ENCODE results near the gene MYO10. TPM values are rescaled to one million over a fixed set of nuclear protein-coding genes. Genes with fewer than 3 reads are reported as not detected.

MYO10 gene
- total and polyA plus RNA-seq, 2 experiments from 2014 or later: 119 to 276 TPM

DNA sequence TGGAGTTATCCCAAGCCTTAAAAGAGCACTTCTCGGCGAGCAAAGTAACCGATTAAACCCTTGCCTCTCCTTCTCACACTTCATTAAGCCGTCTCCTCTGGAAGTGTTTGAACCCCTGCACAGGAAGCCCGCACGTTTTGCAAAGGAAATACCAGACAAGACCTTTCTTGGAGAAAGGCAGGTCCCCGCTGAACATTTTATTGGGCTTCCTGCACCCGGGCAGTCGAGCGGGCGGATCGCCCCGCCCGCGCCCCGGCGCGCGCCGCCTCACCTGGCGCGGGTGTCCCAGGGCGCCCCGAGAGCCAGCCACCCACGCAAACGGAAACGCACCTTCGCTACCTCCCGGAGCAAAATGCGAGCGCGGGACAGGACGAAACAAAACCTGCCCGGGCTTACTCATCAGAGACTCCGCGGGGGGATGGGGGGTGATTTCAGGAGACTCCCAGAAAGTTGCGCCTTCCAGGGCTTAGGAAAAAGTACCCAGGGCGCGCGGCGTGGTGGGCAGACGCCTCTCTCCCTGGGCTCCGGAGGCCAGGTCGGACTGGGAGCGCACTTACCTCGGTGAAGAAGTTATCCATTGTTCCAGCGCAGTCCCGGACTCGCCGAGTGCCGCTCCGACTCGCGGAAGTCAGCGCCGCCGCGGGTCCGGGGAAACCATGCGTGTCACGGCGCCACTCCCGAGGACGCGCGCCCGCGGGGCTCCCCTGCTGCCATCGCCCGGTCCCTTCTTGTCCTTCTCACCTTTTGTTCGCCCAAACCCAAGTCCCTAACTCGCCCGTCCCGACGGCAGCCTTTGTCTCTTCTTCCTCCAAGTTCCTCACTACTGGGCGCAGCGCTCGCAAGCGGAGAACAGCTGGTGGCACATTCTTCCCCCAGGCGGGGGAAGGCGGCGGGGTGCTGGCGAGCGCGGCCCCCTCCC is 598 bp downstream of the MYO10 start:
- peak overlapping the region; percentile 88 for H3K4me3 ChIP-seq
- peaks cover 24% of the 10 kb centered on the region for H4K20me1 ChIP-seq (replicated peaks; ENCODE audit: insufficient read depth)
- no peaks in the 10 kb centered on the region for H3F3A ChIP-seq (replicated peaks; ENCODE audit: low read depth)
- TF ChIP-seq POLR2AphosphoS5 (IDR thresholded peaks at IDR 0.05; ENCODE audit: low read depth): no peak
- no peak for TF ChIP-seq EZH2 (IDR thresholded peaks at IDR 0.05; ENCODE audit: low read depth, unreplicated experiment)
- TF ChIP-seq CREB1 (CRISPR knock-in tag; IDR thresholded peaks at IDR 0.05; ENCODE audit: low read depth): no peak
- H3K9me2 ChIP-seq (ENCODE audit: insufficient read depth): no peaks in the 10 kb centered on the region
- DNase-seq (ENCODE audit: low spot score) (peak; percentile 79), ATAC-seq (peak; percentile 65)
- no peaks in the 10 kb centered on the region for H3K36me3 Mint-ChIP-seq (ENCODE audit: low read depth)
- H3K36me3 ChIP-seq (ENCODE audit: insufficient read depth): no peaks in the 10 kb centered on the region; the same call in 1 of the 2 replicates
- peak overlapping the region; percentile 90 for H3K4me3 Mint-ChIP-seq
- no peak overlapping the region for H3K27ac ChIP-seq (ENCODE audit: low read depth)
- H3K9me3 Mint-ChIP-seq: no peaks in the 10 kb centered on the region
- peaks cover 35% of the 10 kb centered on the region for H3K27me3 Mint-ChIP-seq (ENCODE audit: insufficient read depth, low read depth, poor library complexity)
- peaks cover 50% of the 10 kb centered on the region for H3K27me3 ChIP-seq (ENCODE audit: insufficient read depth)
- H3K27ac Mint-ChIP-seq: peak overlapping the region; percentile 24; the same call in 1 of the 2 replicates
- peaks cover 45% of the 10 kb centered on the region for H3K79me2 ChIP-seq (replicated peaks; ENCODE audit: insufficient read depth)
- H3K4me2 ChIP-seq: peak overlapping the region; percentile 84
- H3K4me1 ChIP-seq (ENCODE audit: insufficient read depth): peaks cover 42% of the 10 kb centered on the region
- H3K4me1 Mint-ChIP-seq: peaks cover 50% of the 10 kb centered on the region
- H2AFZ ChIP-seq: peak overlapping the region; percentile 78

DNA sequence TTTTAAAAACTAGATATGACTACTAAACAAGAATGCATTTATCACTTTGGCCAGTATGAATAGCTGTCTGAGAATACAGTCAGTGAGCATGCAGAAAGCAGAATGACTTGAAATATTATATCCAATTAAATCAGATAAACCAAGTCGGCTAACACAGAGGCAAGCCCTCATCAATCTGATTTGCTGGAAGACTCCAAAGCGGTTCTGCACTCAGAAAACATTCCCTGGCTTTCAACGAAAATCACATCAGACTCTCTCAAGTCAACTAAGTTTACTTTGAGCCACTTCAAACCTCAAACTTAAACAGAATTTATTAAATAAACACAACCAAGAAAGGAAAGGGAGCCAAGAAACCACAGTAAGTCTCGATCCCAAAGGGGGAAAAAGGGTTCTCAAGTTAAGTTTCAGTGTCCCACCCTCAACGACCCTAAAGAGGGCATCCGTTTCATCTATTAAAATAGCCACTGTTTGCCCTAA is 1.4 kb downstream of the MYO10 start:
- Histone ChIP-seq H3F3A (replicated peaks; ENCODE audit: low read depth) (no peaks in the 10 kb centered on the region), H3K36me3 (ENCODE audit: insufficient read depth) (no peaks in the 10 kb centered on the region; the same call in 1 of the 2 replicates), H2AFZ (no peak overlapping the region), H3K4me1 (ENCODE audit: insufficient read depth) (peaks cover 46% of the 10 kb centered on the region), H3K27ac (ENCODE audit: low read depth) (no peak overlapping the region), H3K79me2 (replicated peaks; ENCODE audit: insufficient read depth) (peaks cover 51% of the 10 kb centered on the region), H3K4me3 (peak overlapping the region; percentile 88), H4K20me1 (replicated peaks; ENCODE audit: insufficient read depth) (peaks cover 28% of the 10 kb centered on the region), H3K27me3 (ENCODE audit: insufficient read depth) (peaks cover 50% of the 10 kb centered on the region), H3K4me2 (peak overlapping the region; percentile 84), H3K9me2 (ENCODE audit: insufficient read depth) (no peaks in the 10 kb centered on the region)
- no peaks in the 10 kb centered on the region for H3K9me3 Mint-ChIP-seq
- peak overlapping the region; percentile 90 for H3K4me3 Mint-ChIP-seq
- no peaks in the 10 kb centered on the region for H3K36me3 Mint-ChIP-seq (ENCODE audit: low read depth)
- no peak overlapping the region for H3K27ac Mint-ChIP-seq
- peaks cover 57% of the 10 kb centered on the region for H3K4me1 Mint-ChIP-seq
- H3K27me3 Mint-ChIP-seq (ENCODE audit: insufficient read depth, low read depth, poor library complexity): peaks cover 35% of the 10 kb centered on the region
- peak; percentile 17 for DNase-seq (ENCODE audit: low spot score)
- no peak for TF ChIP-seq EZH2phosphoT487 (IDR thresholded peaks at IDR 0.05; ENCODE audit: unreplicated experiment)
- TF ChIP-seq EZH2 (IDR thresholded peaks at IDR 0.05; ENCODE audit: low read depth, unreplicated experiment): peak; percentile 4
- no peak for ATAC-seq

DNA sequence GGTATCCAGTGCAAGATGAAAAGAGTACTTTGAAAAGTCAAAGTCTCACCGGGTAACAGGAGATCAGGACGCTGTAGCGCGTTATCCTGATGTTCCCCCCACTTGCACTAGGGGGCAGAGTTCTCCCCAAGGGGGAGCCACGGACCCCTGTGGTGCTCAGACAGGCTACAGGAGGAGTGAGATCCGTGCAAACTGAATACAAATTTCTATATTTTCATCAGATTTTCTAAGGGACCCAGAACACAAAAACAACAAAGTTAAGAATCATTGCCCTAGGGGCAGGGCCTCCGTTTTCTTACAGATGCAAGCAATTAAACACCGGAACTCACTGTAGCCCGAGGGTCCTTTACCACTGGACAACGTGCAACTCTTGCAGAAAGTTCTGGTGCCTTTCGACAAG is 2.0 kb downstream of the MYO10 start:
- no peak overlapping the region for H3K27ac Mint-ChIP-seq
- DNase-seq (ENCODE audit: low spot score): peak; percentile 92
- no peaks in the 10 kb centered on the region for H3K9me2 ChIP-seq (ENCODE audit: insufficient read depth)
- H3K9me3 Mint-ChIP-seq: no peaks in the 10 kb centered on the region
- no peak overlapping the region for H3K27ac ChIP-seq (ENCODE audit: low read depth)
- H3F3A ChIP-seq (replicated peaks; ENCODE audit: low read depth): no peaks in the 10 kb centered on the region
- H4K20me1 ChIP-seq (replicated peaks; ENCODE audit: insufficient read depth): peaks cover 34% of the 10 kb centered on the region
- H3K4me3 Mint-ChIP-seq: peak overlapping the region; percentile 90
- H3K36me3 ChIP-seq (ENCODE audit: insufficient read depth): no peaks in the 10 kb centered on the region; the same call in 1 of the 2 replicates
- peak; percentile 24 for ATAC-seq
- H2AFZ ChIP-seq: no peak overlapping the region
- peaks cover 55% of the 10 kb centered on the region for H3K4me1 Mint-ChIP-seq
- H3K4me1 ChIP-seq (ENCODE audit: insufficient read depth): peaks cover 43% of the 10 kb centered on the region
- H3K27me3 ChIP-seq (ENCODE audit: insufficient read depth): peaks cover 50% of the 10 kb centered on the region
- H3K79me2 ChIP-seq (replicated peaks; ENCODE audit: insufficient read depth): peaks cover 57% of the 10 kb centered on the region
- peaks cover 35% of the 10 kb centered on the region for H3K27me3 Mint-ChIP-seq (ENCODE audit: insufficient read depth, low read depth, poor library complexity)
- no peaks in the 10 kb centered on the region for H3K36me3 Mint-ChIP-seq (ENCODE audit: low read depth)
- TF ChIP-seq EZH2 (IDR thresholded peaks at IDR 0.05; ENCODE audit: low read depth, unreplicated experiment): peak; percentile 4
- no peak for TF ChIP-seq ZNF114 (CRISPR knock-in tag; IDR thresholded peaks at IDR 0.05)
- TF ChIP-seq, protein P1, sequence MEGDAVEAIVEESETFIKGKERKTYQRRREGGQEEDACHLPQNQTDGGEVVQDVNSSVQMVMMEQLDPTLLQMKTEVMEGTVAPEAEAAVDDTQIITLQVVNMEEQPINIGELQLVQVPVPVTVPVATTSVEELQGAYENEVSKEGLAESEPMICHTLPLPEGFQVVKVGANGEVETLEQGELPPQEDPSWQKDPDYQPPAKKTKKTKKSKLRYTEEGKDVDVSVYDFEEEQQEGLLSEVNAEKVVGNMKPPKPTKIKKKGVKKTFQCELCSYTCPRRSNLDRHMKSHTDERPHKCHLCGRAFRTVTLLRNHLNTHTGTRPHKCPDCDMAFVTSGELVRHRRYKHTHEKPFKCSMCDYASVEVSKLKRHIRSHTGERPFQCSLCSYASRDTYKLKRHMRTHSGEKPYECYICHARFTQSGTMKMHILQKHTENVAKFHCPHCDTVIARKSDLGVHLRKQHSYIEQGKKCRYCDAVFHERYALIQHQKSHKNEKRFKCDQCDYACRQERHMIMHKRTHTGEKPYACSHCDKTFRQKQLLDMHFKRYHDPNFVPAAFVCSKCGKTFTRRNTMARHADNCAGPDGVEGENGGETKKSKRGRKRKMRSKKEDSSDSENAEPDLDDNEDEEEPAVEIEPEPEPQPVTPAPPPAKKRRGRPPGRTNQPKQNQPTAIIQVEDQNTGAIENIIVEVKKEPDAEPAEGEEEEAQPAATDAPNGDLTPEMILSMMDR (conservative IDR thresholded peaks at IDR 0.05; ENCODE audit: low read depth in 2 of 2): peak; percentile 88 to 90
- peak overlapping the region; percentile 88 for H3K4me3 ChIP-seq
- H3K4me2 ChIP-seq: peak overlapping the region; percentile 84

Measured in GM23338 (cell line).